Lower leg skin (tissue), 4 donors: ENCODE results near the gene DCLRE1A. TPM values are rescaled to one million over a fixed set of nuclear protein-coding genes. Genes with fewer than 3 reads are reported as not detected.
A peak's percentile ranks its signal among the peaks of the same experiment; 100 is the strongest.

Experiments
- DNase-seq, 2 donors: peaks; one replicate each; pipeline ENCODE4 v3.0.0-alpha.2; 2019; ENCODE audit warnings: low spot score in 2 of 2
- H3K4me3 ChIP-seq: fragments of 200-600 bp; sonication (generic); 2 replicates; pipeline ENCODE4 v1.5.1; 2017; ENCODE audit warnings: mild to moderate bottlenecking, low read depth; ENCODE audit not compliant: poor library complexity, severe bottlenecking
- POLR2A ChIP-seq, 2 donors: fragments of 450-650 bp; IDR thresholded peaks; one replicate each; pipeline ENCODE4 v1.6.1; 2016 to 2017; ENCODE audit warnings: antibody characterized with exemption in 2 of 2, mild to moderate bottlenecking in 1 of 2, moderate library complexity in 1 of 2
- WGBS, 2 donors: methylation state at CpG; one replicate each; pipeline ENCODE4 v1.1.5; 2018; 5-methylcytosine and 5-hydroxymethylcytosine counted together
- intact Hi-C: fragments of 100-400 bp; cut with DNase I; formaldehyde crosslinking; loops from one replicate; pipeline ENCODE4 v1.15.0; 2023; ENCODE audit warnings: low total_unique reads
- total RNA-seq, 4 donors: library from RNA; depleted of rRNA; stranded (reverse); fragments of >200 nt; gene quantifications; one replicate each; pipeline ENCODE4 v1.1.0, GENCODE V29; 2016
- TF ChIP-seq, protein P1 (sequence below), 3 donors: fragments of 450-650 bp; IDR thresholded peaks; one replicate each; pipeline ENCODE4 v1.5.1; 2016; ENCODE audit warnings: antibody characterized with exemption in 3 of 3, mild to moderate bottlenecking in 3 of 3, moderate library complexity in 2 of 3

The DCLRE1A gene
- total RNA-seq, 4 donors from 2014 or later = 2.1 to 5.5 (median 3.8) TPM

DNA sequence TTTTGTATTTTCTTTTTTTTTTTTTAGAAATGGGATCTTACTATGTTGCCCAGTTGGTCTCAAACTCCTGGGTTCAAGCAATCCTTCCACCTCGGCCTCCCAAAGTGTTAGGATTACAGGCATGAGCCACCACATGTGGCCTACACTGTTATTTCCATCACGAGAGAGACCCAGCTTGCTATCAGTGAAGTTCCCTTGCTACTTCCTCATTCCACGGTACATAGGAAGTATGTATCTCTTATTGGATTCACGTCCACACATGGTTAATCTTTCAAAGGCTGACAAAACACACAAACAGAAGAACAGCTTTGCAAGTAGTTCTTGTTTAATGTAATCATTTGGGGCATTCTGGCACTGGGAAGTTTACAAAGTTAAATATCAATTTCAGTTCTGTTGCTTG is 50.9 kb downstream of the DCLRE1A start:
- no peak overlapping the region for H3K4me3 ChIP-seq
- 42 to 46% methylated on average over 4 of the region's 4 CpGs for WGBS, 2 donors
- TF ChIP-seq, protein P1, sequence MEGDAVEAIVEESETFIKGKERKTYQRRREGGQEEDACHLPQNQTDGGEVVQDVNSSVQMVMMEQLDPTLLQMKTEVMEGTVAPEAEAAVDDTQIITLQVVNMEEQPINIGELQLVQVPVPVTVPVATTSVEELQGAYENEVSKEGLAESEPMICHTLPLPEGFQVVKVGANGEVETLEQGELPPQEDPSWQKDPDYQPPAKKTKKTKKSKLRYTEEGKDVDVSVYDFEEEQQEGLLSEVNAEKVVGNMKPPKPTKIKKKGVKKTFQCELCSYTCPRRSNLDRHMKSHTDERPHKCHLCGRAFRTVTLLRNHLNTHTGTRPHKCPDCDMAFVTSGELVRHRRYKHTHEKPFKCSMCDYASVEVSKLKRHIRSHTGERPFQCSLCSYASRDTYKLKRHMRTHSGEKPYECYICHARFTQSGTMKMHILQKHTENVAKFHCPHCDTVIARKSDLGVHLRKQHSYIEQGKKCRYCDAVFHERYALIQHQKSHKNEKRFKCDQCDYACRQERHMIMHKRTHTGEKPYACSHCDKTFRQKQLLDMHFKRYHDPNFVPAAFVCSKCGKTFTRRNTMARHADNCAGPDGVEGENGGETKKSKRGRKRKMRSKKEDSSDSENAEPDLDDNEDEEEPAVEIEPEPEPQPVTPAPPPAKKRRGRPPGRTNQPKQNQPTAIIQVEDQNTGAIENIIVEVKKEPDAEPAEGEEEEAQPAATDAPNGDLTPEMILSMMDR (IDR thresholded peaks at IDR 0.05) = no peak
- no peak for TF ChIP-seq POLR2A (IDR thresholded peaks at IDR 0.05)
- intact Hi-C loops = no loop called here
- no peak for DNase-seq

DNA sequence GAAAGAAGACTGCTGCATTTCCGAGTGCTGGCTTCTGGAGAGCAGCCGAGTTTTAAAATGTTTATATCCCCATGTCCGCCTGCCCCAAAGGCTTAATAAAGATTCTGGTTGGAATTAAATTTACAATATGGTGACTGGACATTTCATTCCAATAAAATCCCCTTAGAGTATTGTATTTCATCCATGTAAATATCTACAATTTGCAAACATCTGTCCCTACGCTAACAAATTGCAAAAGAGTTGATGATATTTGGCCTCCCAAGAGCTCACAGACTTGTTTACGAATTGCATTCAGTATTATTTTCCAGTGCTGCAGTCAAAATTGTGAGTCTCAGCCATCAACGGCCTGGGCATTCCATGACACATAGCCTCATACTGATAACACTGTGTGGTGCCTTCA is 52.3 kb downstream of the DCLRE1A start:
- 69 to 76% methylated on average over 6 of the region's 6 CpGs for WGBS, 2 donors
- H3K4me3 ChIP-seq = no peak overlapping the region
- no peak for TF ChIP-seq POLR2A (IDR thresholded peaks at IDR 0.05)
- TF ChIP-seq, protein P1 (IDR thresholded peaks at IDR 0.05) = no peak
- intact Hi-C loops = no loop called here
- DNase-seq = no peak

DNA sequence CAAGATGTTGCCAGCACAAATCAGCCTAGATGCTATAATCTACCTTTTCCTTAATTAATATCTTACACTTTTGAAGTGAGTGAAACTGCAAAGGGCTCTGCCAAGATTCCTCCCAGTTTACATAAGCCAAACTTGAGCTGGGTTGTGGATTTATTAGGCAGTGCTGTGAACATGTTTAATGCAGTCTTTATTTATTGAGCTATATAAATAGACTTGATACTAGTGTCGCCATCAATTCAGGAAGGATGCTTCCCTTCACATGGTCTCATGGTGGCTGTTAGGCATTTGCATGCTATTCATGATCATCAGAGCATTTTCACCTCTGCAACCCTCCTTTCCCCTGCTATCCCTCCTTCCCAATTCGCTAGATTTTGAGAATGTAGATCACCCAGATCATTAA is 62.2 kb downstream of the DCLRE1A start:
- no peak overlapping the region for H3K4me3 ChIP-seq
- TF ChIP-seq, protein P1 (IDR thresholded peaks at IDR 0.05) = no peak
- TF ChIP-seq POLR2A (IDR thresholded peaks at IDR 0.05) = no peak
- DNase-seq = no peak
- intact Hi-C loops = no loop called here
- WGBS, 2 donors = 66 to 82% methylated on average over 2 of the region's 2 CpGs

DNA sequence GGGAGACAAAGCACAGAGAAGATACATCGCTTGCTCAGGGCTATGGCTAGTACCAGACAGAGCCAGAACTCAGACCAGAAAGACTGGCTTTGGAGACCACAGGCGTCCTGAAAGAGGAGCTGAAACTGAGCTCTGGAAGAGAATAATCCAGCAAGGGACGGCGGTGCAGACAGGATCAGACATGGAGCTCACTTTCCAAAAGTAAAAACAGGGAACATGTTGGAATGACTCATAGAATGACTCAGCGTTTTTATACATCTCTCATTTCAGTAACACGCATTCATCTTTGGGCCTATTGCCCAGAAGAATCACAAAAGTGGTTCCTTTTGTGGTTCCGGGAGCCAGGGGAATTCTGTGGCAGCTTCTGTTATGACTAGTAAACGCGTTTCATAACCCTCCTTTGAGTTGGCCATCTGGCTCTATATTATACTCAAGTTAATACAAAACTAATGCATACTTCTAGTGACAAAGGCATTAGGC is 65.2 kb downstream of the DCLRE1A start:
- DNase-seq = peak in 1 of 2 donors; percentile 52
- WGBS, 2 donors = 15 to 24% methylated on average over 9 of the region's 9 CpGs
- intact Hi-C loops = loop anchor here (10.0 kb wide), 1 partner anchor 1524 kb away; no protein-coding TSS in a partner anchor
- TF ChIP-seq, protein P1 (IDR thresholded peaks at IDR 0.05) = no peak
- no peak for TF ChIP-seq POLR2A (IDR thresholded peaks at IDR 0.05)
- H3K4me3 ChIP-seq = no peak overlapping the region

Other genes with a start within 250 kb of the DCLRE1A start
- gene NRAP, start 190.0 kb downstream of the DCLRE1A start, total RNA-seq = under 1 TPM in 3 of 4 donors, not detected in 1; 0.05 to 0.13 (median 0.13) TPM
- gene CASP7, start 174.2 kb downstream of the DCLRE1A start, total RNA-seq = 10 to 100 TPM; 18.3 to 30.8 (median 23.5) TPM
- under 1 TPM; 0.30 to 0.76 (median 0.39) TPM for gene PLEKHS1, start 102.4 kb downstream of the DCLRE1A start, total RNA-seq
- gene NHLRC2, start 579 bp upstream of the DCLRE1A start, total RNA-seq = 10 to 100 TPM; 18.9 to 71.2 (median 48.0) TPM
- 1 to 10 TPM in 1 of 4 donors, under 1 TPM in 3; 0.55 to 1.0 (median 0.82) TPM for gene ADRB1, start 189.8 kb upstream of the DCLRE1A start, total RNA-seq